Measurements from ENCODE around the gene CDH12.

- TF ChIP-seq, protein P1, sequence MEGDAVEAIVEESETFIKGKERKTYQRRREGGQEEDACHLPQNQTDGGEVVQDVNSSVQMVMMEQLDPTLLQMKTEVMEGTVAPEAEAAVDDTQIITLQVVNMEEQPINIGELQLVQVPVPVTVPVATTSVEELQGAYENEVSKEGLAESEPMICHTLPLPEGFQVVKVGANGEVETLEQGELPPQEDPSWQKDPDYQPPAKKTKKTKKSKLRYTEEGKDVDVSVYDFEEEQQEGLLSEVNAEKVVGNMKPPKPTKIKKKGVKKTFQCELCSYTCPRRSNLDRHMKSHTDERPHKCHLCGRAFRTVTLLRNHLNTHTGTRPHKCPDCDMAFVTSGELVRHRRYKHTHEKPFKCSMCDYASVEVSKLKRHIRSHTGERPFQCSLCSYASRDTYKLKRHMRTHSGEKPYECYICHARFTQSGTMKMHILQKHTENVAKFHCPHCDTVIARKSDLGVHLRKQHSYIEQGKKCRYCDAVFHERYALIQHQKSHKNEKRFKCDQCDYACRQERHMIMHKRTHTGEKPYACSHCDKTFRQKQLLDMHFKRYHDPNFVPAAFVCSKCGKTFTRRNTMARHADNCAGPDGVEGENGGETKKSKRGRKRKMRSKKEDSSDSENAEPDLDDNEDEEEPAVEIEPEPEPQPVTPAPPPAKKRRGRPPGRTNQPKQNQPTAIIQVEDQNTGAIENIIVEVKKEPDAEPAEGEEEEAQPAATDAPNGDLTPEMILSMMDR (IDR thresholded peaks at IDR 0.05; ENCODE audit: low read depth, low read length, missing input control) = no peak
- TF ChIP-seq RAD21 (IDR thresholded peaks at IDR 0.05) (no peak), FOXA1 (IDR thresholded peaks at IDR 0.05) (no peak), TAF1 (conservative IDR thresholded peaks at IDR 0.05) (no peak), RXRA (IDR thresholded peaks at IDR 0.05) (no peak), GABPA (IDR thresholded peaks at IDR 0.05 in 1 of 2, conservative IDR thresholded peaks at IDR 0.05 in 1 of 2) (no peak), MAX (IDR thresholded peaks at IDR 0.05) (no peak), HNF4A (conservative IDR thresholded peaks at IDR 0.05) (no peak), EGR1 (IDR thresholded peaks at IDR 0.05; ENCODE audit: low read depth in 2 of 2) (no peak), YY1 (IDR thresholded peaks at IDR 0.05) (no peak), JUND (IDR thresholded peaks at IDR 0.05) (no peak)
- TF ChIP-seq, protein P2, sequence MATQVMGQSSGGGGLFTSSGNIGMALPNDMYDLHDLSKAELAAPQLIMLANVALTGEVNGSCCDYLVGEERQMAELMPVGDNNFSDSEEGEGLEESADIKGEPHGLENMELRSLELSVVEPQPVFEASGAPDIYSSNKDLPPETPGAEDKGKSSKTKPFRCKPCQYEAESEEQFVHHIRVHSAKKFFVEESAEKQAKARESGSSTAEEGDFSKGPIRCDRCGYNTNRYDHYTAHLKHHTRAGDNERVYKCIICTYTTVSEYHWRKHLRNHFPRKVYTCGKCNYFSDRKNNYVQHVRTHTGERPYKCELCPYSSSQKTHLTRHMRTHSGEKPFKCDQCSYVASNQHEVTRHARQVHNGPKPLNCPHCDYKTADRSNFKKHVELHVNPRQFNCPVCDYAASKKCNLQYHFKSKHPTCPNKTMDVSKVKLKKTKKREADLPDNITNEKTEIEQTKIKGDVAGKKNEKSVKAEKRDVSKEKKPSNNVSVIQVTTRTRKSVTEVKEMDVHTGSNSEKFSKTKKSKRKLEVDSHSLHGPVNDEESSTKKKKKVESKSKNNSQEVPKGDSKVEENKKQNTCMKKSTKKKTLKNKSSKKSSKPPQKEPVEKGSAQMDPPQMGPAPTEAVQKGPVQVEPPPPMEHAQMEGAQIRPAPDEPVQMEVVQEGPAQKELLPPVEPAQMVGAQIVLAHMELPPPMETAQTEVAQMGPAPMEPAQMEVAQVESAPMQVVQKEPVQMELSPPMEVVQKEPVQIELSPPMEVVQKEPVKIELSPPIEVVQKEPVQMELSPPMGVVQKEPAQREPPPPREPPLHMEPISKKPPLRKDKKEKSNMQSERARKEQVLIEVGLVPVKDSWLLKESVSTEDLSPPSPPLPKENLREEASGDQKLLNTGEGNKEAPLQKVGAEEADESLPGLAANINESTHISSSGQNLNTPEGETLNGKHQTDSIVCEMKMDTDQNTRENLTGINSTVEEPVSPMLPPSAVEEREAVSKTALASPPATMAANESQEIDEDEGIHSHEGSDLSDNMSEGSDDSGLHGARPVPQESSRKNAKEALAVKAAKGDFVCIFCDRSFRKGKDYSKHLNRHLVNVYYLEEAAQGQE (IDR thresholded peaks at IDR 0.05) = no peak
Measured at GRCh38 chr5:22504411-22504810, 348.7 kb downstream of the CDH12 start.
